ENCODE data around the gene PKD1.
"Not testable (repeated sequence)": the region's sequence is repeated elsewhere in the genome, so short reads cannot be mapped to it uniquely, and the experiment has no call there.

PKD1 gene

GRCh38 chr16:2147378-2147777, 11.7 kb upstream of the PKD1 start:
- in situ Hi-C loops (cut with MboI; ENCODE audit: low sequenced_read_pairs, unreplicated experiment) = no loop called here
- no peak for TF ChIP-seq CTCF (IDR thresholded peaks at IDR 0.05; ENCODE audit: borderline replicate concordance, control extremely low read depth, extremely low read depth, insufficient read depth, missing control alignments)
- no peak for DNase-seq (ENCODE audit: low spot score)

GRCh38 chr16:2145843-2146242, 10.1 kb upstream of the PKD1 start:
- DNase-seq (ENCODE audit: low spot score) = no peak
- in situ Hi-C loops (cut with MboI; ENCODE audit: low sequenced_read_pairs, unreplicated experiment) = no loop called here
- no peak for TF ChIP-seq CTCF (IDR thresholded peaks at IDR 0.05; ENCODE audit: borderline replicate concordance, control extremely low read depth, extremely low read depth, insufficient read depth, missing control alignments)

GRCh38 chr16:2143878-2144485, 8.3 kb upstream of the PKD1 start:
- in situ Hi-C loops (cut with MboI; ENCODE audit: low sequenced_read_pairs, unreplicated experiment) = no loop called here
- no peak for DNase-seq (ENCODE audit: low spot score)
- no peak for TF ChIP-seq CTCF (IDR thresholded peaks at IDR 0.05; ENCODE audit: borderline replicate concordance, control extremely low read depth, extremely low read depth, insufficient read depth, missing control alignments)

- no peak for DNase-seq (ENCODE audit: low spot score)
- in situ Hi-C loops (cut with MboI; ENCODE audit: low sequenced_read_pairs, unreplicated experiment) = no loop called here
- TF ChIP-seq CTCF (IDR thresholded peaks at IDR 0.05; ENCODE audit: borderline replicate concordance, control extremely low read depth, extremely low read depth, insufficient read depth, missing control alignments) = no peak
These were observed 7.5 kb upstream of the PKD1 start for GRCh38 chr16:2142942-2143877.

GRCh38 chr16:2135071-2135470, 627 bp downstream of the PKD1 start:
- in situ Hi-C loops (cut with MboI; ENCODE audit: low sequenced_read_pairs, unreplicated experiment) = loop anchor here (5.0 kb wide), 1 partner anchor 123 kb away; no protein-coding TSS in a partner anchor

GRCh38 chr16:2133797-2134196, 1.9 kb downstream of the PKD1 start:
- DNase-seq (ENCODE audit: low spot score); in situ Hi-C loops (cut with MboI; ENCODE audit: low sequenced_read_pairs, unreplicated experiment): not testable (repeated sequence)

More at GRCh38 chr16:2135071-2135470, 627 bp downstream of the PKD1 start:
- DNase-seq (ENCODE audit: low spot score) = not testable (repeated sequence)

GRCh38 chr16:2129890-2130447, 5.7 kb downstream of the PKD1 start:
- DNase-seq (ENCODE audit: low spot score); in situ Hi-C loops (cut with MboI; ENCODE audit: low sequenced_read_pairs, unreplicated experiment): not testable (repeated sequence)

GRCh38 chr16:2129251-2129650, 6.4 kb downstream of the PKD1 start:
- not testable (repeated sequence) for DNase-seq (ENCODE audit: low spot score)

GRCh38 chr16:2127630-2128280, 7.9 kb downstream of the PKD1 start:
- in situ Hi-C loops (cut with MboI; ENCODE audit: low sequenced_read_pairs, unreplicated experiment); DNase-seq (ENCODE audit: low spot score): not testable (repeated sequence)

More at GRCh38 chr16:2129251-2129650, 6.4 kb downstream of the PKD1 start:
- in situ Hi-C loops (cut with MboI; ENCODE audit: low sequenced_read_pairs, unreplicated experiment) = not testable (repeated sequence)

GRCh38 chr16:2126928-2127556, 8.7 kb downstream of the PKD1 start:
- DNase-seq (ENCODE audit: low spot score); in situ Hi-C loops (cut with MboI; ENCODE audit: low sequenced_read_pairs, unreplicated experiment): not testable (repeated sequence)

- not testable (repeated sequence) for DNase-seq (ENCODE audit: low spot score)
These were observed 9.4 kb downstream of the PKD1 start for GRCh38 chr16:2126161-2126743.

GRCh38 chr16:2125609-2126008, 10.1 kb downstream of the PKD1 start:
- in situ Hi-C loops (cut with MboI; ENCODE audit: low sequenced_read_pairs, unreplicated experiment); DNase-seq (ENCODE audit: low spot score): not testable (repeated sequence)

More at GRCh38 chr16:2126161-2126743, 9.4 kb downstream of the PKD1 start:
- in situ Hi-C loops (cut with MboI; ENCODE audit: low sequenced_read_pairs, unreplicated experiment) = not testable (repeated sequence)

Data from GM13976 (cell line).